CD4-positive, alpha-beta T cell treated with Interferon gamma for 1 hour (primary cell): ENCODE data around the gene KRTAP4-5.
"Not testable (repeated sequence)": the region's sequence is repeated elsewhere in the genome, so short reads cannot be mapped to it uniquely, and the experiment has no call there.

ENCODE experiments used
- DNase-seq: peaks from one replicate; pipeline ENCODE4 v3.0.0-alpha.2; 2020

The KRTAP4-5 gene

DNA sequence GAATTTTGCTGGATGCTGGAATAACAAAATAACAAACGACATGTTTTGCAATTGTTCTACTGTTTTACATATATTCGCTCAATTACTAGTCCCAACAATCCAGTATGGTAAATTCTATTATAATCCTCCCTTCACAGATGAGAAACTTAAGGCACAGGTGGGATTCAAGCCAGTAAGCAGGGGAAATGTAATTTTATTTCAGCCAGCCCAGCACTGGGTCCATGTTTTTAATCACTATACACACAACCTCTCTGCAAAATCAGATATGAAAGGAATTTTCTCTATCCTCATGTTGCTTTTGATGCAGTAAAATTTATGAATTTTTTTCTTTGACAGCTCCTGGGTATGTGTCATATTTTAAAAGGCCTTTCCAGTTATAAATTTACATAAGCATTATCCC is 4.4 kb downstream of the KRTAP4-5 start:
- no peak for DNase-seq

DNA sequence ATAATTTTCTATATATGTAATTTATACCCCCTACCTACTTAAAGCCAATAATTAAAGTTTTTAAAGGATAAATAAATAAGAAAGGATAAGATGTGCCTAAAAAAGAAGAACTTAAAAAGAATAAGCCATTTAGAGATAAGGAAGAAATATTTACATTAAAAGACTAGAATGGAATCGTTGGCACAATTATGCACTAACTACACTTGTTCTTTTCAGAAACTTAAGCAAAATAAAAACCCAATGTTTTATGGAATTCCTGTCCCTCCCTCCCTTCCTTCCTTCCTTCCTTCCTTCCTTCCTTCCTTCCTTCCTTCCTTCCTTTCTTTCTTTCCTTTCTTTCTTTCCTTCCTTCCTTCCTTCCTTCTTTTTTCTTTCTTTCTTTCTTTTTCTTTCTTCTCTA is 4.8 kb downstream of the KRTAP4-5 start:
- no peak for DNase-seq

DNA sequence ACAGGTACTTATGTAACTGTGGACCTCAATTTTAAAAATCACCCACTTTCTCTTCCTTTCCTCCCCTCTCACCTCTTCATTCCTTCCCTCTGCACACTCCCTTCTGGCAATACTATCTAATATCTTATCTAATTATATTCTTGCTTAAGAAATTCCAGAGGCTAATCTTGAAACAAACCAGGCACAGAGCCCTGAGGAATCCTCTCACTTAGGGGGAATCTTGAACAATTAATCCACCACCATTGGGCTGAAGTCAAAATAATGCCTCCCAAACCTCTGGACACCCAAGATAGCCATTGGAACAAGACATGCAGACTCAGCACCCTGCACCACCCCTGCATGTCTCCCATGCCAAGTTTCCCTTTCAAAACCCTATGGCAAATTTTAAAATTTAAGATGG is 8.3 kb downstream of the KRTAP4-5 start:
- no peak for DNase-seq

DNA sequence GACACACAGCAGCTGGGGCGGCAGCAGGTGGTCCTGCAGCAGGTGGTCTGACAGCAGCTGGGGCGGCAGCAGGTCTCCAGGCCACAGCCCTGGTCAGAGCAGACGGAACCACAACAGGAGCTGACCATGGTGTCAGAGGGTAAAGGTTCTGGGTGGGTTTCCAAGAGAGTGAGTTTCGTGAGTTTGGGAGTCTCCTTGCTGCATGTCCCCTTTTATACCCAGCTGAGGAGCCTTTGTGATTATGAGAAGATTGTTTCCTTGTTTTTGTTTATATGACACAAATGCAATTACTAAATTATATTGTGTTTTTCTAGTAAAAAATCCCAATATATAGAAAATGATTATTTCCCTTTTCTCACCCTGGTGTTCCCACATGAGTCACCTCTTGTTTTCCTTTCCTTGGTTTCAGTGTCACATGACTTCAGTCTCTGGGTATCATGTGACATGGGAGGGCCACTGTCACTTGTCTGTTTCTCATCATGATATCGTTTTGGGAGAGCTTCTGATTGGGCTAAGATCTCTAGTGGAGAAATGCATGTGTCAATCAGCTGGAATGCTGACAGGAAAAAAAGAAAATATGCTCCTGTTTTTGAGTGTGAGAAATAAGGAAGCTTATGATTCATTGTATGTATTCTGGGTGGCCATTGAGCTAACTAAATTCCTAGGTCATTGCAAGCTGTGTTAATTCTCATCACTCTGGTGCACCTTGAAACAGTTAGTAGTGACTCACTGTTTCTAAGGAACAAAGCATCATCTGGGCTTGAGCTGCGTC is 9.1 kb downstream of the KRTAP4-5 start, which contains the start of gene KRTAP4-6:
Gene KRTAP4-6 (minus strand): TSS at position 185 of the 772 bp plus-strand sequence. CDS start 57 bp downstream, at position 128.
- DNase-seq = no peak

DNA sequence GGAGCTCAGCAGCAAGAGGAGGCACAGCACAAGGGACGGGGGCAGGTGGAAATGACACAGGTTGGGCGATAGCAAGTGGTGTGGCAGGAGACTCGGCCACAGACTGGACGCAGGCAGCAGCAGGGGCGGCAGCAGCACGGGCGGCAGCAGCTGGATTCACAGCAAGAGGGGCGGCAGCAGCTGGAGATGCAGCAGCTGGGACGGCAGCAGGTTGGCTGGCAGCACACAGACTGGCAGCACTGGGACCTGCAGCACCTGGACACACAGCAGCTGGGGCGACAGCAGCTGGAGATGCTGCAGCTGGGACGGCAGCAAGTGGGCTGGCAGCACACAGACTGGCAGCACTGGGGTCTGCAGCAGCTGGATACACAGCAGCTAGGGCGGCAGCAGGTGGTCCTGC is 9.8 kb downstream of the KRTAP4-5 start:
- not testable (repeated sequence) for DNase-seq

DNA sequence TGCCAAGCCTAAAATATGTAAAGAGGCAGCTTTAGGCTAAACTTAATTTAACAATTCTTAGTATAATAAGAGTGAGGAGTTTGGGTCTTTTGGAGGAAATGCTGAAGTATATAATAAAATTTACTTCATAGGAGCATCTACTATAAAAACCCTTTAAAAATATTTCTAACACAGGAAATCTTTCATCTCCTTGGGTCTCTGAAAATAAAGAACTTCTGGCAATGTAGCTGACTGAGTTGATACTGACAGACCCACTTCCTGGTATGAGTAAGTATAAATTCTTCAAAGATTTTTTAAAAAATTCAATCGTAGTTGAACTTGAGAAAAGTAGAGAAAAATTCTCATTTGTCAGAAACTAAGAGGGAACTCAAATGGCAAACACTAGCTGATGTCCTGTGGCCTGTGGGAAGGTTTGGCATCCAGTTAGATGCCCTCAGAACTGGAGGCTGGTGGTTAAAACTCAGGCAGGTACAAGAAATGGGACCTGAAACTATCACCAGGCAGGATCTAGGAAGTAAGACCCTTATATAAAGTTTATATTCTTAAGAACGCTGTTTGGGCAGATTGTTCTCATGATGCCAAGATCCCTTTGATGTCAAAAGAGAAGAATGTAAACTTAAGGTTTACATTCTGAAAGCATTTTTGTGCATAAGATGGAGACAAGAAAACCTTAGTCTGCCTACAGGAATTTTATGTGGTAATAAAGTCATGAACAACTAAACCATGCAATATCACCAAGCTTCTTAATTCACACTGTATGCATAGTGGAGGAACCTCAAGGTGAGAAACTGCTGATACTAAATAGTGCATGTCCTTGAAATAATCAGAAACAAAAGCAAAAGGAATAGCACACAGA is 15.5 kb downstream of the KRTAP4-5 start:
- DNase-seq = no peak

DNA sequence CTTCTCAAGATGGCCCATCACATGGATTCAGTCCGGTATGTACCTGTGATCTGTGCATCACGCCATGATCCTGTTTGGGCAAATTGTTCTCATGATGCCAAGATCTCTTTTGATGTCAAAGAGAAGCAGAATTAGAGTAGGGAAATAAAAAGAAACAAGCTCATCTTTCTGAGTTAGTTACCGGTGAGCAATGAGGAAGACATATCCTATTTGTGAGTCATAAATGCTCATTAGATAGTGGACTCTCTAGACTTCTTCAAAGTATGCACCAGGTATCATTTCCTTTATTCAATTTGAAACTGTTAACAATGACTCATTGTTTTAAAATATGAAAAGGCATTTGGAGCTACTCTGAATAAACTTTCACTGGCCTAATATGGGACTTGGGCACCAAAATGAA is 17.6 kb downstream of the KRTAP4-5 start:
- DNase-seq = no peak

DNA sequence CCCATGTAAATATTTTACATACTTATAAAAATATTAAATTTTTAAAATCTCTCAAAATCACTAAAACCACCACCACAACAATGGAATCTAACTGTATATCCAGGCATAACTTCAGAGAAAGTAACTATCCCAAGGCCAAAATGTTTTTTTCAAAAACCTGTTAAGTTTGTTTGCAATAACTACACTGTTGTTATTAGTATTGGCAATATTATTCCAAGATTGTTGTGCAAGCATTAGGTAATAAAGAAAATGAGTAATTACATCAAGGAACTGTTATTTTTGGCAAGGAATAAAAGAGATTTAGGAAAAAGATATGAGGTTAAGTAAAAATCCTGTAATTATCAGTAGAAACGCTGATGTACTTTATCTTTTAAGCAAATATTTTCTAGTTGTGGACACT is 22.3 kb downstream of the KRTAP4-5 start:
- DNase-seq = no peak

DNA sequence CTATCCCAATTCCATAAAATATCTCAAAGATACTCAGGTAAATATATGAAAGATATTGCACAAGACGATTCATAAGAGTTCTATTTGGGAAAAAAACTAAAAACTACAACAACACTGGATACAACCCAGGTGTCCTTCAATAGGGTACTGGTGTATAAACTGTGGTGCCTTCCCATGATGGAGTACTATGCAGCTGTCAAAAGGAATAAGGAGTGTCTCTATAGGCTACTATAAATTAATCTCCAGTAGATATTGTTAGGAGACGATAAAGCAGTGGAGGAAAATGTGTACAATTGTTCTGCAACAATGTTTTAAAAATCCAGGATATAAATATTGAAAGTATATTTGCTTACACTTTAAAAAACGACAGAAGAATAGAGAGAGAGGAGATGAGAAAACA is 23.2 kb downstream of the KRTAP4-5 start:
- no peak for DNase-seq

DNA sequence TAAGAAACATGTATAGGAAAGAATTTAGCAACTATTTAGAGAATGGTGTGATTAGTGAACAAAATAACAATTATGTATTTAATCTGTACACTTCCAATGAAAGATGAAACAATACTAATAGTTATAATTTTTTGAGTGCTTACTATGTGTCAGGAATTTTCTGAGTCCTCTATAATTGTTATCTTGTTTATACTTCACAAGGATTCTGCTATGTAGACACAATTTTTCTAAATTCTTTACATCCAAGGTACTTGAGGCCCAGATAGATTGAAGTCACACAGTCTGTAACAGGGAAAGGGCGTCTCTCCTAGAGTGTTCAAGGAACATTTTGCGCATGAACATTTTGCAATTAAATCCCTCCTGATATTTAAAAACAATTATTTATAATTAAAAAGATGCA is 24.6 kb downstream of the KRTAP4-5 start:
- no peak for DNase-seq

DNA sequence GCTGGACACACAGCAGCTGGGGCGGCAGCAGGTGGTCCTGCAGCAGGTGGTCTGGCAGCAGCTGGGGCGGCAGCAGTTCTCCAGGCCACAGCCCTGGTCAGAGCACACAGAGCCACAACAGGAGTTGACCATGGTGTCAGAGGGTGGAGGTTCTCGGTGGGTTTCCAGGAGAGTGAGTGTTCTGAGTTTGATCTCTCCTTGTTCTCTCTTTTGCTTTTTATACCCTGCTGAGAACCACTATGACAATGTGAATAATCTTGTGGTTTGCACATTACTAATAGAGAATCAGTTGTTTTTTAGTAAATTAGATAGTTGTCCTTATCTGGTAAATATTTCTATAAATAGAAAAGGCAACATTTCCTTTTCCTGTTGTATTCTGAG is 25.6 kb downstream of the KRTAP4-5 start, which contains the start of gene KRTAP4-12:
Gene KRTAP4-12 (minus strand): TSS at position 192 of the 381 bp plus-strand sequence. CDS start 60 bp downstream, at position 132.
- not testable (repeated sequence) for DNase-seq

DNA sequence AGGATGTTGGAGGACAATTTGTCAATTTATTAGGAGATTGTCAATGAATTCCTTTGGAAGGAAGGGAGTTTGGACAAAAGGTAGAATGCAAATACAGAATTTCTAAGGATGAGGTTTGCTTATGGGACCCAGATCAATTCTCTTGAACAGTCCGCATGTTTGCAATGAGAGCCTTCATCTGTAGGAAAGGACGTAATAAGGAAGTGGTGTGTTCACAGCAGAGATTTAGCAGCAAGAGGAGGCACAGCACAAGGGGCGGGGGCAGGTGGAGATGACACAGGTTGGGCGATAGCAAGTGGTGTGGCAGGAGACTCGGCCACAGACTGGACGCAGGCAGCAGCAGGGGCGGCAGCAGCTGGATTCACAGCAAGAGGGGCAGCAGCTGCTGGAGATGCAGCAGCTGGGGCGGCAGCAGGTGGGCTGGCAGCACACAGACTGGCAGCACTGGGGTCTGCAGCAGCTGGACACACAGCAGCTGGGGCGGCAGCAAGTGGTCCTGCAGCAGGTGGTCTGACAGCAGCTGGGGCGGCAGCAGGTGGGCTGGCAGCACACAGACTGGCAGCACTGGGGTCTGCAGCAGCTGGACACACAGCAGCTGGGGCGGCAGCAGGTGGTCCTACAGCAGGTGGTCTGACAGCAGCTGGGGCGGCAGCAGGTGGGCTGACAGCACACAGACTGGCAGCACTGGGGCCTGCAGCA is 26.2 kb downstream of the KRTAP4-5 start:
- not testable (repeated sequence) for DNase-seq

DNA sequence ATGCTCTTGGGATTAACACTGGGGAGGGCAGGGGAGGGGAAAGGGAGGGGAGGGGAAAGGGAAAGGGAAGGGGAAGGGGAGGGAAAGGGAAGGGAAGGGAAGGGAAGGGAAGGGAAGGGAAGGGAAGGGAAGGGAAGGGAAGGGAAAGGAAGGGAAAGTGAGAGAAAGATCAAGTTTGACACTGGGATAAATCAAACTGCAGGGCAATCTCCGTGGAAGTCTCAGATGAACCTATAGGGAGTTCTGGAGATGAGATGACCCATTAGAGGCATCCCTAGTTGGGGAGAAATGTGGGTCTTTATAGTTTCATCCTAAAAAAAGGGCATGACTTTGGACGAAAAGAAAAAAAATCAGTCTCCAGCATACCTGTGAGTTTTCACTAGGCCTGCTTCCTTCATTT is 27.9 kb downstream of the KRTAP4-5 start:
- no peak for DNase-seq

DNA sequence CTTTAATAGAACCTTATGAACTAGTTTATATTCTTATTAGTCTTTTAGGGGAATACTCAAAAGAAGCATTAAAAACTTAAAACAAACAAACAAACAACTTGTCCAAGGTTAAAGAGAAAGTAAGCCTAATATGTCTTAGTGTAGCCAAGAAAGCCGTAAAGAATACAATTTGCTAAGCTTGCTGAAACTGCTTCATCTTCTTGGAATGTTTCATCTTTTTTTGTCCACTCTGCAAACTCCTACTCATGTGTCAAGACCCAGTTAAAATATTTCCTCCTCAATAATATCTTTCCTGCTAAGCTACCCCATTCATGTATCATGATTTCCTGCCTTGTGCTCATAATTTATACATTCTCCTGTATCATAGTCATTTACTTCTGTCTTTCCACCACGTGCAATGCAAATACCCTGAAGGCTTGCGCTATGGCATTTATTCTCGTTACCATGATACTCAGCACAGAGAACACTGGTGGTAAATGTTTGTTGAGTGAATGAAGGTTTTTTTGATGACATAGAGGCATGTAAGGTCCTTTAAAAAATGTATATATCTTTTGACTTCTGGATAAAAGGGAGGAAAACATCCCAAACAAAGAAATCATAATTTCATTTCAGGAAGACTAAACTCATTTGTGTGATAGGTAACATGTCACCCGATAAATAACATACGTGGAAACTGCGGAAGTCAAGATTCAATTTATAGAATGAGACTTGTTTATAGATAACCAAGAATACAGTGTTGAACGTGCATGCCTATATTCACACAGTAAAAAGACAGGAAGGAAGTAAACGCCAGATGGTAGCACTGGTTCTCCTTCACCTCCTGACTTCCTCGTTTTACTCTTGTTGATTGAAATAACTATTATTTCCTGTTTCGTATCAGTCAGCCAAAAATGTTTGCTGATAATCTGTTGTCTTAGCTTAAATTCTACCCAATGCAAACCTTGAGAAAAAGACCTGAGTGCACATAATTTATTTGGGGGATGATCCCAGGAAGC is 29.6 kb downstream of the KRTAP4-5 start:
- peak; percentile 20 for DNase-seq

DNA sequence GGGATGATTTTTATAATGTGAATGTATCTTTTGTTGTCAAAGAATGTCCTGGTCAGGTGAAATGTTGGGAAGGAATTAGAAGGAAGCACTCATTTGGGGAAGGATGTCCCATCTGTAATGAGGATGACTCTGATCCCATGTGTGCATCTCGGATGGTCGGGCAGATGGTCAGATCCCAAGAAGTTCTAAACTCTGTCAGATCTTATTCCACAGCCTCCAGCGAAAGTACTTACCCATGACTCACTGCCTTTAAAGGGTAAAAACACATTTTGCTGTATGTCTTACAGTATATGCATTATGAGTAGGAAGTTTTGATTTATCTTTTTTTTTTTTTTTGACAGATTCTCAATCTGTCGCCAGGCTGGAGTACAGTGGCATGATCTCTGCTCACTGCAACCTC is 30.9 kb downstream of the KRTAP4-5 start:
- DNase-seq = no peak

DNA sequence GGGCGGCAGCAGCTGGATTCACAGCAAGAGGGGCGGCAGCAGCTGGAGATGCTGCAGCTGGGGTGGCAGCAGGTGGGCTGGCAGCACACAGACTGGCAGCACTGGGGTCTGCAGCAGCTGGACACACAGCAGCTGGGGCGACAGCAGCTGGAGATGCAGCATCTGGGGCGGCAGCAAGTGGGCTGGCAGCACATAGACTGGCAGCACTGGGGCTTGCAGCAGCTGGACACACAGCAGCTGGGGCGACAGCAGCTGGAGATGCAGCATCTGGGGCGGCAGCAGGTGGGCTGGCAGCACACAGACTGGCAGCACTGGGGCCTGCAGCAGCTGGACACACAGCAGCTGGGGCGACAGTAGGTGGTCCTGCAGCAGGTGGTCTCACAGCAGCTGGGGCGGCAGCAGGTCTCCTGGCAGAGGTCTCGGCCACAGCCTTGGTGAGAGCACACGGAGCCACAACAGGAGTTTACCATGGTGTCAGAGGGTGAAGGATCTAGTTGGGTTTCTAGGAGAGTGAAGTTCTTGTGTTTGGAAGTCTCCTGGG is 31.7 kb downstream of the KRTAP4-5 start, which contains the start of gene KRTAP4-11:
Gene KRTAP4-11 (minus strand): TSS at position 528 of the 541 bp plus-strand sequence. CDS start 58 bp downstream, at position 470.
- DNase-seq = not testable (repeated sequence)

DNA sequence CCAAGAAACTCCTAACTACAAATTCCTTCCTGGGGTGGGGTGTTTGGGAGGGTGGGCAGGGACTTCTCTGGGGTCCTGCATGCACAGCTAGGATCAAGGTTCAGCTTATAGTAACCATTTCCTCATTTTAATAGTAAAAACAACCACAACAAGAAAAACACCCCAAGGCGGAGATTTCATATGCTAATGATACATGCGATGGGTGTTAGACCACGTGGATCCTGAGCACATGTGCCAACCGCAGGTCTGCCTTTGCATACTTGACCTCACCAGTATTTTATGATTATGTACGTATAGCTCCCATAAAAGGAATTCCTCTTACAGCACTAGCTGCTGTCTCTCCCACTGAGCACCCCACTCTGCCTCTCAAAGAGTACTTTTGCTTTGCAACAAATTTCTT is 33.3 kb downstream of the KRTAP4-5 start:
- peak; percentile 41 for DNase-seq

DNA sequence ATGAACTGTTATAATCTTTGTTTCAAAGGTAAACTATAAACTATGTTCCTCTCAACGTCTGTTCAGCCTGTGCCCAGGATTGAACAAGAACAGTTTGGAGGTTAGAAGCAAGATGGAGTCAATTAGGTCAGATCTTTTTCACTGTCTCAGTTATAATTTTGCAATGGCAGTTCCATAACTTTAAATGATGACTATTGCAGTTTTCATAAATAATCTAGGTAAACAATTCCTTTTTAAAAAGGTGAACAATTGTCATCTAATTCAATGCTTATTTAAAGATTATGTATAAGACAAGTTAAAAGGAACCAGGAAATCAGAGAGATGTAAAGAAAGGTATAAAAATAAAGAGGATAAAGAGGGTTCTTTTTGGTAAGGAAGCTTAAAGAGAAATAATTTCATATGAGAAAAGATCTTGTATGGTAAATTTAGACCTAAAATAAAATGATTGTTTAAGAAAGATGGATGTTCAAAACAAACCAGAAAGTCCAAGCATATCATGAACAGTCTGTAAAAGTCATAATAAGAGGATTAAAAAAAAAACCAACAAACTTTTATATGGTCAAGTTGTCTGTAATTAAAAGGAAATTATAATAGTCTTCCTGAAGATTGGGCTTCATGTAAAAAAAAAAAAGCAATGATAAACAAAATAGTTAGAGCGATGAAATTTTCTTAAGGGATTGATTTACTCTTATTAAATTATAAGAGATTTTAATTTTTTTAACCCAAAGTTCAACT is 38.3 kb downstream of the KRTAP4-5 start:
- DNase-seq = no peak

DNA sequence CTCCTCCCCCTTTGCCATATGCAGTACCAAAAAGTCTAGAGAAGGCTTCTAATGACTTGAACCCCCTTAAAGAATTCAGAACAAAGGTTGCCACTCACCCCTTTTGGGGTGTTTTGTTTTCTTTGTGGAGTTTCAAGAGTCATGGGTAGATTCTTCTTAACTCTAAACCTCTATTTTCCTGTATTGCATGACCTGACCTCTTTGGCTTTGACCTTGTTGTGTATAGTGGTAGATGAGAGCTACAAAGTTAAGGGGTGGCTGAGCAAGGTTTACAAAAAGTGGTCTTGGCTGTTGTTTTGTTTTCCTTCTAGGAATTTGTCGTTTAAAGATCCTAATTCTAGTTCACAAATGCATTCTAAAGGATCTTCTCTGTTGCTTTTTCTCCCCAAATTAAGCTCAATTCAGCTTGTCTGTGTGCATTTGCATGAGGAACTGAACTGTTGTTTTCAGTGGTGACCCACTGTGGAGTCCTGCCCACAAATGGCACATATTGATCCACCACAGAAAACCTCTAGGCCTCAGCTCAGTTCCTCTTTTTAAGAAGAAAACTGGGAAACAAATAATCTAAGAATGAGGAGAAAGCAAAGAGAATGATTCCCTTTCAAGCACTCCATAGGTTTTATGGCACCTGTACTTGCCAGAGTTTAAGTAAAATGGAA is 40.8 kb downstream of the KRTAP4-5 start:
- DNase-seq = not testable (repeated sequence)

DNA sequence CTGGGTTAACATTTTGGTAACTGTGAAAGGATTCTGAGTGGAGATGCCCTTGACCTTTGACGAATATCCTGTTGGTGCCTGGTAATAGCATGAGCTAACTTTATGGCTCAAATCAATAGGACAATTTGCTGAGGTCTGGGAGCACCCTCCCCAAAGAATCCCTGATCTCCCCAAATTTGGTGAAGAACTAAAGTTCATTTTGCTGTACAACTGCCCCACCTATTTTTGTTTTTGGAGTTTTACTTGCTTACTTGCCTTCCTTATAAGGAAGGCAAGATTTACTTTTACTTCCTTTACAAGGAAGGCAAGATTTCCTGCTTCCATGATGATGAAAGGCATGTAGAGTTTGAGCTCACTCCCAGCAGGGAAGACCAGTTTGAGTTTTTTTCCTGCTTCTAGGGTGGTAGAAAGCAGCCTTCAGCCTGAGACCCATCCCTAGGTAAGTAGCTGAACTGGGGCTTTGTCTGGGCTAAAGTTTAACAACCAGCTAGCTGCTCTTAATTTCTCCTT is 41.6 kb downstream of the KRTAP4-5 start:
- DNase-seq = no peak
